HG03139 (cell line): ENCODE results near the gene C3orf22.
"Not testable (repeated sequence)": the region's sequence is repeated elsewhere in the genome, so short reads cannot be mapped to it uniquely, and the experiment has no call there.

Experiments used
- ATAC-seq: cut with Tn5 transposase; IDR thresholded peaks from one replicate; pipeline ENCODE4 v1.9.1; 2021; ENCODE audit not compliant: unreplicated experiment

The C3orf22 gene

DNA sequence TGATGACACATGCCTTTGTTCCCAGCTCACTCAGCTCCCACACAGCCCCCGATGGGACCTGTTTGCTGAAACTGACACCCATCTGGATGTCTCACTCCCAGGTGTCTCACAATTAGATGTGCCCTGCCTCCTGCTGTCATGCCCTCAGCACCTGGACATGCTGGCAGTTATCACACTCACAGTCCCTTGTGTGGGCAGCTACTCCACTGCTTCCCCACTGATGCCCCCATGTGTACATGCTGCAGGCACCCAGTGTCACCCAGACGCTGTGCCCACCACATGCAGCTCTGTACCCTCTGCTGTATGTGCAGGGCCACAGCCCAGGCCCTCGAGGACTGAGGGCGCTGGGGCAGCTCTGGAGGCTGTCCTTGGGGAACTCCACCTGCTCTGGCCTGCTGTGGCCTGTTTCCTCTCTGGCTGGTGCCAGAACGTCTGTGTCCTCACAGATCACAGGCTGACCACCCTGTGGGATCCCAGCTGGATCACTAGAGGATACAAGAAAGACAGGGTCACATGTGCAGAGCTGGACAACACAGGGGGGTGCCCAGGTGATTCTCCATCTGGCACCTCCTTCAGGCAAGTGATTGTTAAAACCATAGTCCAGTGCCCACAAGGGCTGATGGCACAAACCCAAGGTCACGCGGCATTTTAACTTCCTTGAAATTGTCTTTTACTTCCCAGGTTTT, 14.0 kb downstream of the C3orf22 start:
- no peak for ATAC-seq

DNA sequence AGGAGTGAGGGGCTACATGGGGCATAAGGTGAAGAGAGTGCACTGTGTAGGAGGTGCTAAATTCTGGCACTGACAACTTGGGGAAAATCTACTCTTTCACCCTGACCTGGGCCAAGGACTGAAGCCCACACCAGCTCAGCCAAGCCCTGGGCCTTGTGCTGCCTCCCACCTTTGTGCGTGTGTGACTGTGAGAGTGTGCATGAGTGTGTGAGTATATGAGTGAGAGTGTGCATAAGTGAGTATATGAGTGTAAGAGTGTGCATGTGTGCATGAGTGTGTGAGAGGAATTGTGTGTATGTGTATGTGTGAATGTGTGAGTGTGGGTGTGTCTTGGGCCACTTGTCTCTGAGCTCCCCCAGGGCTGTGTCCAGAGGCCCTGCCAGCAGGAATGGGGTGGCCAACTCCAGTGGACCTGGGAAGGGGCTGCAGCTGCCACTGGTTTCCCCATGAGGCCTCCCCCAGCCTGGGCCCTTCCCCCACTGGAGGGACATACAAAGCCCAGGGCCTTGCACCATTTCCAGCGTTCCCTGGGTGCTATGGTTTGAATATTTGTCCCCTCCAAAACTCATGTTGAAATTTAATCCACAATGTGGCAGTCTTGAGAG, 15.2 kb downstream of the C3orf22 start:
- no peak for ATAC-seq

DNA sequence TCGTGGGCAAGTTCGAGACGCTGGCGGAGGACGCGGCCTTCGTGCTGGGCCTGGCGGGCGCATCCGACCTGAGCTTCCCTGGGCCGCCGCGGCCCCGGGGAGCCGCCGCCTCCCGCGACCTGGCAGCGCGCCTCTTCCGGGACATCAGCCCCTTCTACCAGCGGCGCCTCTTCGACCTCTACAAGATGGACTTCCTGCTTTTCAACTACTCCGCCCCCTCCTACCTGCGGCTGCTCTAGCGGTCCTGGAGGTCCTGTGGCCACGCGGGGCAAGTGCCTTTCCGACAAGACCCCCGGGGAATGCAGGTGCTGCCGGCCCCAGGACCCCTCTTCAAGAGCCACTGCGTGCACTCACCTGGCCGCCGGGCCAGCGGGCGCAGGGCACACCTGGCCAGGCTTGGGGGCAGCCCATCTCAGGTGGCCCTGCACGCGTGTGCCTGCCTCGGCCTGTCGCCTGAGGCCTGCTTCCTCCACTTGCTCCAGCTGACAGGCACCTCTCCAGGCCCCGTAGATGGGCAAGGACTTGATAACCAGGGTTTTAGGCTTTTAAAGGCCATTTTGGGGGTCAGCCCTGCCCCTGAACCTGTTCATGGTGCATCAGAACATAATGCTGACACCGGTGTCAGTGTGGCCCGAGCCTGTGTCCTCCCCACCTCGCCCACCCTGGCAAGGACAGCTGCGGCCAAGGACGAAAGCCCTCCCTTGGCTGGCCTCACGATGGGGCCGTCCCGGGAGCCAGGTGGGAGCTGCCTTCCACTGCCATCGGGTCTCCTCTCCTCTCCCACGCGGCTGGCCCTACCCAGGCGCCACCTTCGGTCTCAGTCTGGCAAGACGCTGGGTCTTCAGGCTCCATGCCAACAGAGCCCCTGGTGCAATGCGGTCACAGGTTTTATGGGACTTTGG, 16.1 kb downstream of the C3orf22 start:
- no peak for ATAC-seq

DNA sequence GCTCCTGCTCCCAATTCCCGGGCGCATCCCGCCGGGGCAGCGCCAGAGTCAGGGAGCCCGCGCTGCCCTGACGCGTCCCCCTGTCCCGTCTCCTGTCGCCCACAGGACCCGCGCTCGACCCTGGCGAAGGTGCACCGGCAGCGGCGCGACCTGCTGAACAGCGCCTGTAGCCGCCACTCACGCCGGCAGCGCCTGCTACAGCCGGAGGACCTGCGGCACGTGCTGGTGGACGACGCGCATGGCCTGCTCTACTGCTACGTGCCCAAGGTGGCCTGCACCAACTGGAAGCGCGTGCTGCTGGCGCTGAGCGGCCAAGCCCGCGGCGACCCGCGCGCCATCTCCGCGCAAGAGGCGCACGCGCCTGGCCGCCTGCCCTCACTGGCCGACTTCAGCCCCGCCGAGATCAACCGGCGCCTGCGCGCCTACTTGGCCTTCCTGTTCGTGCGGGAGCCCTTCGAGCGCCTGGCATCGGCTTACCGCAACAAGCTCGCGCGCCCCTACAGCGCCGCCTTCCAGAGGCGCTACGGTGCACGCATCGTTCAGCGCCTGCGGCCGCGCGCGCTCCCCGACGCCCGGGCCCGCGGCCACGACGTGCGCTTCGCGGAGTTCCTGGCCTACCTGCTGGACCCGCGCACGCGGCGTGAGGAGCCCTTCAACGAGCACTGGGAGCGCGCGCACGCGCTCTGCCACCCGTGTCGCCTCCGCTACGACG, 16.9 kb downstream of the C3orf22 start:
- no peak for ATAC-seq

DNA sequence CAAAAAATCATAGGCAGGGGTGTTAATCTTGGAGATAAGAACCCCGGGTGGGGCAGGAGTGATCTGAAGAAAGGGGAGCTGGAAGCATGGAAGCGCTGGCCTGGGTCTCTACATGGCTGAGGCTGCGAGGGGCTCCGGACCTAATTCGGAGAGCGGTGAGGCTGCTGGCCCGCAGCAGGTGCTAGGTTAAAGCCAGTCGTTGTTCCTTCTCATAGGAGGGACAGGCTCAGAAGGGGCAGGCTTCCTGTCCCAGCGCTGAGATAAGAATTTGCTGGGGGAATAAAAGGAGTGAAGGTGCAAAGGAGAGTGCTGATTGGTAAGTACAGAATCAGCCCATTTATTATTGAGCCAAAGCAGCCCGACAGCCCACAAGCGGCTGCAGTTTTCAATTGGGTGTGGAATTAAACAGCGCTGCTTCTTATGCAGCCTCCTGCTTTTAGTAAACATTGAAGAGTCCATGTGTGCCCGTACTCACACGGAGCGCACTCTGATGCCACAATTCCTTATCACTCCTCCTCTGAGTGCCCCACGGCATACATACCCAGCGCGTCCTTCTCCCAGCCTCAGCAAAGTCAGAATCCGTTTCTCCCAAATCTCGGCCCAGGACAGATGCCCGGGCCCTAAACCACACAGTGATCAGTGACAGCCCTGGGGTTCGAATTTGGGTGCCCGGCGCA, 17.6 kb downstream of the C3orf22 start:
- no peak for ATAC-seq

DNA sequence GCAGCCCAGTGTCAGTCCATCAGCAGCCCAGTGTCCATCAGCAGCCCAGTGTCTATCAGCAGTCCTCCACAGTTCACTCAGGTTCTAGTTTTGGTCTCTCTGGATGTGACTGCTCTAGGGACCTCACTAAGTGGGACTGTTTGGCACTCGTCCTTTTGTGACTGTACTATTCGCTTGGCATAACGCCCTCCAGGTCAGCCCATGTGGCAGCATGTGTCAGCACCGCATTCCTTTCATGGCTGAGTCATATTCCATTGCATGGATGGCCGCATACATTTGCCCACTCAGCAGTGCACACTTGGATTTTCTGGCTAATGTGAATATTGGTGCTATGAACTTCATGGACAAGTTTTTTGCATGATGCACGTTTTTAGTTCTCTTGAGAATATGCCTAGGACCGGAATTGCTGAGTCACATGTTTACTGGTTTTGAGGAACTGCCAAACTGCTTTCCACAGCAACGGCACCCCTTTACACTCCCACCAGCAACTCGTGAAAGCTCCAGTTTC, 18.3 kb downstream of the C3orf22 start:
- ATAC-seq = no peak

DNA sequence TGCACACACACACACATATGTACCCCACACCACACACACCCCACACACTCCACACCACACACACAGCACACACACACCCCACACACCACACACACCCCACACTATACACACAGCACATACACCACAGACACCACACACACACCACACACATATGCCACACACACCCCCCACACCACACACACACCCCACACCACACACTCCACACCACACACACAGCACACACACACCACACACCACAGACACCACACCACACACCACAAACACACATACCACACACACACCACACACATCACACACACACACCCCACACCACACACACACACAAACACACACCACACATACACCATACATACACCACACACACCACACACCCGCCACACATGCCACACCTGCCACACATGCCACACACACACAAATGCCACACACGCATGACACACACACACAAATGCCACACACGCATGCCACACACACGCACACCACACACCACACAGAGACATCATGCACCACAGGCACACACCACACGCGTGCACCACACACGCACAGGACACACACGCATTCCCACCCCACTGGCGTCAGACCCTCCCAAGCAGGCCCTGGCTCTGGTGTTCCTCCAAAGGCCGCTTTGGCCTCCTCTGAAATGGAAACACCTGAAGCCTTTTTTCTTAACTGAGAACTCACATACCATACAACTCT, 19.0 kb downstream of the C3orf22 start:
- no peak for ATAC-seq

DNA sequence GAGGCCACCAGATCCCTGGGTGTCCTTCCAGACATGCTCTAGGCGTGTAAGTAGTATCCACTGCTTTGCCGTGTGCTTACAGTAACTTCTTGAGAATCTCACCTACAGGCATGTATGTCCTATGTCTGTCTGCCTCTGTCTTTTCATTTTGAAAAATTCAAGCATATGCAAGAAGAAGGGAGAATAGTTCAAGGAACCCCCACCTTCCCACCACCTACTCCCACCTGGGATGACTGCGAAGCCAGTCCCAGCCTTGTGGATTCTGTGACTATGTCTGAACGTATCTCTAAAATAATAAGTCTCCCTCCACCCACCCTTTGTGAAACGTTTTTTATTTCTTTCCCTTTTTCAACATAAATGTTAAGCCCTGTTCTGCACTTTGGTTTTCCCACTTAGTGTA, 19.8 kb downstream of the C3orf22 start:
- ATAC-seq = no peak

DNA sequence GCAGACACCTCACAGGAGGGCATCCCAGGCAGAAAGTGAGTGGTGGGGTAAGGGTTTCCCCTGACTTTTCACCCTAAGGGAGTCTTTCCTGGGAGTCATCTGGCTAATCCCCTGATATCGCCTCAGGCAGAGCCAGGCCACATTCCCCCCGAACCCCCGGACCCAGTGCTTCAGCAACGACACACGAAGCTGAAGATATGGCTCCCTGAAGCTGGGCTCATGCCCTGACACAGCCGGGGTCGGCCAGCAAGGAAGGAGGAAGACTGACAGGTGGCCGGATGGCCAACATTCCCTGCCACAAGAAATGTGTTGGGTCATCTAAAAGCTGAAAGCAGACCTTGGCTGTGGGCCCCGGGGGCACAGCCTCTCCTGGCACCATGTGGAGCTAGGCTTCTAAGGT, 20.4 kb downstream of the C3orf22 start:
- ATAC-seq = no peak

DNA sequence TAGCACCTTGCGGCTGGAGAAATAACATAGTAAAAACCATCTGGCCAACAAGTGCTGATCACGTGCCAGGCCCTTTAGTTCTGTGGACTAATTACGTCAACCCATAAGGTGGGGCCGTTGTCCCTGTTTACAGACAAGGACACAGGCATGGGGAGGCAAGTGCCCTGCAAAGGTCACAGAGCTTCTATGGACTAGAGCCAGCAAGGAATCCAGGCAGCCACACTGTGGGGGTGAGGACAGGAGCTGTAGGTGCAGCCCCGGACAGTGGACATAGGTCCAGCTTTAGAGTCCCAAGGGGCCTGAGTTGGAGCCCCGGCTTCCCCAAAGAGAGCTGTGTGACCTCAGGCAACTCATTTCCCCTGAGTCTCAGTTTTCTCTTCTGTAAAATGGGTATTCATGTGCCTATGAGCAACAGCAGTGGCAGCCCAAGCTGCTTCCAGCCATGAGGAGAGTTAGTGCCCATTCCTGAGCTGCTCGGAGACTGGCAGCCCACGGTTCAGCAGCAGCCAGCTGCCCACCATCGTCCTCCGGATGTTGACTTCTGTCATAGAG, 20.9 kb downstream of the C3orf22 start:
- ATAC-seq = no peak

DNA sequence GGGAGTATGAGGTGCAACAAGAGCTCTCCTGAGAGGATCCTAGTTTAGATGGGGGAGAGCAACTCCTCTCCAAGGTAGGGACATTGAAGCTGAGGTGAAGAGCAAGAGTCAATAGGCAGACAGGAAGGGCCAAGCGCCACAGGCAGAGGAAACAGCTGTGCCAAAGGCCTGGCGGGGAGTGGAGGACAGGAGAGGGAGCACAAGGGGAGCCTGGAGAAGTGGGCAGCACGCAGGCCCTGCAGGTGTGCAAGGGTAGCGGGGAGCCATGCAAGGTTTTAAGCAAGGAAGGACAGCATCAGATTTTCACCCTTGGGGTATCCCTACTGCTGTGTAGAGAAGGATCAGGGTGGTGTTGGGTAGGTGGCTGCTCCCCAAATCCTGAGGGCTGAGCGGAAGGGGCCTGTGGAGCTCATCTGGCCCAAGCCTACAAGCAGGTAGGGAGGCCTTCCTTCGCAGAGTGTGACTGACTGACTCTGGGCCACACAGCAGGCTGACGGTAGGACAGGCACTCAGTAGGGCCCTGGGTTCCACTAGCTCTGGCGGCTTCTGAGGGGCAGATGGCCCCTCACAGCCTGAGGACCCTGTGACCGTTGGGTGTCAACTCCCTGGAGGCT, 21.5 kb downstream of the C3orf22 start:
- no peak for ATAC-seq

DNA sequence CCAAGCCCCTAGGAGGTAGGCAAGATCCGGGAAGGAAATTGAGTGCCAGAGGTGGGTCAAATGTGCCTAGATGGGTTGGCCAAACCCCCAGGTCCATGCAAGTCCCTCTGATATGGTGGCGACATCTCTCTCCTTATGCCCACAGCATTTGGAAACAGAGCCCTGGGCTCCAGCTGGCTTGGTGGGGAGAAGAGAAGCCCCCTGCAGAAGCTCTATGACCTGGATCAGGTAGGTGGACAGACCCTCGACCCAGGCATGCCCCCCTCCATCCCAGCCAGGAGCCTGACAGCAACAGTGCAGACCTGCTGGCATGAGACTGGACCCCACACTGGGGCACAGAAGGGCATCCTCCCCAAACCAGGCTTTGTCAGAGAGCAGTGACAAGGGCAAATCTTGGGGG, 22.6 kb downstream of the C3orf22 start:
- ATAC-seq = no peak

DNA sequence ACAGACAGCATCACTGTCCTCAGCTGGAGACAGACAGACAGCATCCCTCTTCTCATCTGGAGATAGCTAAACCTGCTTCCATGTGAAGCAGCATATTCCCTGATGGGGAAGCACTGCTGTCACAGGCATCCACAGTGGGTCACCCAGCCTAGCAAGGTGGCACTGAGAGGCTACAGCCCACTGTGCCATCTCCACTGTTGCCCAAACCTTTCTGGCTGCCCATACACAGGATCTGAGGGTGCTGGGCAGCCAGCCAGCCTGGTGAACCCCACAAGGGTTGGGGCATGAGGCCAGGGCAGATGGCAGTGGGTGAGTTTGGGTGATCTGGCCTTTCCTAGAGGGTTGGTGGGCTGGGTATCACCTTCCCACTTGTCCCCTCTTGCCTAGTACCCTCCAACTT, 23.1 kb downstream of the C3orf22 start:
- ATAC-seq = no peak

DNA sequence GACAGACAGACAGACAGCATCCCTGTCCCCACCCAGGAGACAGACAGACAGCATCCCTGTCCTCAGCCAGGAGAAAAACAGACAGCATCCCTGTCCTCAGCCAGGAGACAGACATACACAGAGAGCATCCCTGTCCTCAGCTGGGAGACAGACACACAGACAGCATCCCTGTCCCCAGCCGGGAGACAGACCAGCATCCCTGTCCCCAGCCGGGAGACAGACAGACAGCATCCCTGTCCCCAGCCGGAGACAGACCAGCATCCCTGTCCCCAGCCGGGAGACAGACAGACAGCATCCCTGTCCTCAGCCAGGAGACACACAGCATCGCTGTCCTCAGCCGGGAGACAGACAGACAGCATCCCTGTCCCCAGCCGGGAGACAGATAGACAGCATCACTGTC, 24.0 kb downstream of the C3orf22 start:
- not testable (repeated sequence) for ATAC-seq

DNA sequence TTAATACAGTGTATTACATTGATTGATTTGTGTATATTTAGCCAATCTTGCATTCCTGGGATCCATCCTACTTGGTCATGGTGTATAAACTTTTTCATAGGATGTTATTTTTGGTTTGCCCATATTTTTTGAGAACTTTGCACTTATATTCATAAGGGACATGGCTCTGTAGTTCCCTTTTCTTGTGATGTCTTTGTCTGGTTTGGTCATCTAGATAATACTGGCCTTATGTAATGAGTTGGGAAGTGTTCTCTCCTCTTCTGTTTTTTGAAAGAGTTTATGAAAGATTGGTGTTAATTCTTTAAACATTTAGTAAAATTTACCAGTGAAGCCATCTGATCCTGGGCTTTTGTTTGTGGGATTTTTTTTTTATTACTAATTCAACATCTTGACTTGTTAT, 25.2 kb downstream of the C3orf22 start:
- no peak for ATAC-seq

DNA sequence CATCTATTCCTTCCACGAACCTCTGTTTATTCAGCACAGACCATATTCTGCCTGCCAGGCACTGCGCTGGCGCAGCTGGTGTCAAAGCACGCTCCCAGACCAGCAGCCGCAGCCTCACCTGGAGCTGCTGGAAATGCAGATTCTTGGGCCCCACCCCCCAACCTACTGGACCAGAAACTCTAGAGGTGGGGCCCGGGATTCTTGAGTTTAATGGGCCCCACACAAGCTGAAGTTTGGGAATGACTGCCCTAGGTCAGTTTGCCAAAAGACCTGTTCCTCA, 27.7 kb downstream of the C3orf22 start:
- ATAC-seq = no peak

DNA sequence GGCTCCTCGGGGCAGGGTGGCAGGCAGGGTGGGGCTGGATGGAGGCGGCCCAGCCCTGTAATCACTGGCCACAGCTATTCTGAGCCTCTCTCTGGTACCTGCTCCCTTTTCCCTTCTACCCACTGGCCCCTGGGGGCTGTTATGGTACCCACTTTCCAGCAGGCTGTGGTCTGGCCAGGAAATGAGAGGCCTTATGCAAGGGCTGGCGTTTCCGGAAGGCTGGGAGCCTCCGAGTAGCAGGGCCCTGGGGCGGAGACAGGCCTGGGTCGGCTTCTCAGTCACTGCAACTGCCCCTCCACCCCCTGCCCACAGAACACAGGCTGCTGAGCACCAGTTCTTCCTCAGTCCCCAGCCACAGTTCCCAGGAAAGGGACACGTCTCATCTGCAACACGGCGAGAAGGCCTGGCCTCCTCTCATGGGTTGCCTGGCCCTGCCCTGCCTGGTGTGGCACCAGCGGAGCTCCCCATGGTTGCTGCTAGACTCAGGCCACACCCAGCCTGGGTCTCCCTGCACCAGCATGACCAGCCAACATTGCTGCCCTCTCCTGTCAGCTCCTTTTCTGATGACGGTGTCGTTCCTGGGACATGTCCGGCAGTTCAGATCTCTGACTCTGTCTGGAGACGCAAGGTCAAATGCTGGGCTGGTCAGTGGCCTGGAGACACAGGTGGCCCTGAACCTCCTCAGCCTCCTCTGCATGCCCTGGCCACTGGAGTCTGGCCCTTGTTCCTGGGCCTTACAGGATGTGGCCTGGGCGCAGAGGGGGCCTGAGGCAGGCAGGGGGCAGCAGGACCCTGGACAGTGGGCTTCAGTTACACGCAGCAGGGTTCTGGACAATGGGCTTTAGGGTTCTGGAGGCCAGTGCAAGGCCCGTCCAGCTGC, 28.3 kb downstream of the C3orf22 start:
- no peak for ATAC-seq

DNA sequence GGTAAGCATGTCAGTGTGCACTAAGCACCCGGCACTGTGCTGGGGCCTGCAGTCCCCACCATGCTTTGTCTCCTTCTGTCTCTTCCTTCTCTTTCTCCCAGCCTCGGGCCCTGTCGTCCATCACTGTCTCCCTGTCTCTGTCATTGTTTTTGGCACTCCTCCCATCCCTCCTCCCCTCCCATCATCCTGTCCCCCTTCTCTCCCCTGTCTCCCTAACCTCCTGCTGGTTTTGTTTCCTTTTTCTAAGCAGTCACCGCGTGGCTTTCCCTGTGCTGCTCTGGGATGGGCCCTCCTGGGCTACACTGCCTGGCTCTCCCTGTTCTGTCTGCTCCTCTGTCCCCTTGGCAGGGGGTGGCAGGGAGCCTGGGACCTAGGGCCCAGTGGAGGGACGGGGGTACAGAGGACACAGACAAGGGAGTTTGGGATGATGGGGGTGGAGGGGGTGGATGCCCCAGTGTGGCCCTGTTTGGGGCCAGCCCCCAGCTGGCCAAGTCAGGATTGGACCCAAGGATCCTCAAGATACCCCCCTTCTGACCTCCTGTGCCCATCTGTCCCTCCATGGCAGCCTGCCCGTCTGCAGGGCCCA, 29.1 kb downstream of the C3orf22 start:
- ATAC-seq = no peak
